ENCODE results near the gene OR9A2.

OR9A2 gene

GRCh38 chr7:143027032-143027431 lies at the start of gene OR9A2:
Gene OR9A2, minus strand, starts transcription at chr7:143027132. Its CDS starts 0 bp downstream, at chr7:143027132.
- no peak for DNase-seq

- DNase-seq, result no peak
These were observed 47.2 kb upstream of the OR9A2 start for GRCh38 chr7:143074141-143074540.

- DNase-seq, result no peak
These were observed 46.6 kb upstream of the OR9A2 start for GRCh38 chr7:143073556-143073955.

GRCh38 chr7:143069912-143070500 lies 43.1 kb upstream of the OR9A2 start:
- no peak for DNase-seq

- DNase-seq, result no peak
These were observed 41.5 kb upstream of the OR9A2 start for GRCh38 chr7:143068446-143068845.

GRCh38 chr7:143063741-143064140 lies 36.8 kb upstream of the OR9A2 start:
- no peak for DNase-seq

- no peak for DNase-seq
These were observed 28.8 kb upstream of the OR9A2 start for GRCh38 chr7:143055754-143056153.

GRCh38 chr7:143054621-143055020 lies 27.7 kb upstream of the OR9A2 start:
- DNase-seq, result no peak

GRCh38 chr7:143052041-143052440 lies 25.1 kb upstream of the OR9A2 start, which contains the start of gene OR6V1:
Gene OR6V1, plus strand, starts transcription at chr7:143052341. Its CDS starts 0 bp downstream, at chr7:143052341.
- no peak for DNase-seq

- DNase-seq, result peak; percentile 15
These were observed 24.0 kb upstream of the OR9A2 start for GRCh38 chr7:143050931-143051330.

GRCh38 chr7:143049362-143049761 lies 22.4 kb upstream of the OR9A2 start:
- no peak for DNase-seq

GRCh38 chr7:143048827-143049226 lies 21.9 kb upstream of the OR9A2 start:
- DNase-seq, result no peak

- no peak for DNase-seq
These were observed 20.4 kb upstream of the OR9A2 start for GRCh38 chr7:143047326-143047725.

- no peak for DNase-seq
These were observed 19.5 kb upstream of the OR9A2 start for GRCh38 chr7:143046426-143046851.

- DNase-seq, result no peak
These were observed 16.5 kb upstream of the OR9A2 start for GRCh38 chr7:143043391-143043790.

- DNase-seq, result no peak
These were observed 15.9 kb upstream of the OR9A2 start for GRCh38 chr7:143042790-143043271.

GRCh38 chr7:143042159-143042789 lies 15.3 kb upstream of the OR9A2 start:
- DNase-seq, result no peak

GRCh38 chr7:143041346-143041745 lies 14.4 kb upstream of the OR9A2 start:
- no peak for DNase-seq

GRCh38 chr7:143040209-143040715 lies 13.3 kb upstream of the OR9A2 start:
- no peak for DNase-seq

GRCh38 chr7:143038635-143039034 lies 11.7 kb upstream of the OR9A2 start:
- DNase-seq, result no peak

GRCh38 chr7:143027683-143028082 lies 751 bp upstream of the OR9A2 start:
- DNase-seq, result no peak

GRCh38 chr7:143025371-143025770 lies 1.6 kb downstream of the OR9A2 start:
- DNase-seq, result no peak

- no peak for DNase-seq
These were observed 3.9 kb downstream of the OR9A2 start for GRCh38 chr7:143023047-143023446.

GRCh38 chr7:143018931-143019330 lies 8.0 kb downstream of the OR9A2 start:
- DNase-seq, result no peak
